ENCODE measurements around the gene LHPP.

LHPP gene

GRCh38 chr10:124652200-124652599 lies 190.6 kb downstream of the LHPP start:
- no peak for DNase-seq
- Histone ChIP-seq H3K4me3 (ENCODE audit: low read depth, low read length) (no peak overlapping the region), H3K27me3 (replicated peaks) (no peaks in the 10 kb centered on the region), H3K27ac (no peak overlapping the region), H3K36me3 (replicated peaks) (no peaks in the 10 kb centered on the region)
- in situ Hi-C loops (cut with HindIII; ENCODE audit: low pct_ligation_motif_present, low sequenced_read_pairs): no loop called here
- no peak for TF ChIP-seq CTCF (IDR thresholded peaks at IDR 0.05; ENCODE audit: low read depth, low read length, missing control alignments)

DNA sequence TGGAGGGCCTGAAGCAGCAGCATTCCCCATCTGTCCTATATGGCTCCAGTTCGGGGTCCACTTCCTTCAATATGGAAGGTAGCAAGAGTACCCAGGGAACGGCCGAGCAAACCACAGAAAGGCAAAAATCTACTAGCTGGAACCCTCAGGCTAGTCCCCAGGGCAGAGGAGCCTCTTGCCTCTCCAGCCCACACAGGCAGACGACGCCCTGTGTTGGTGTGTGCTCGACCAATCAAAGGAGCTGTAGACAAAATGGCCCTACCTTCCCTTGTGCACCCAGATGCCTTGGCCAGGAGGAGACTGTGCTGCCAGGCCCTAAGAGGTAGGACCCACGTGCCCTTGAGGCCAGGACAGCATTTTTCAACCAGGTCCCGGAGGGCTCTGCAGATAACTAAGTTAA lies 191.1 kb downstream of the LHPP start:
- no peaks in the 10 kb centered on the region for H3K36me3 ChIP-seq (replicated peaks)
- TF ChIP-seq CTCF (IDR thresholded peaks at IDR 0.05; ENCODE audit: low read depth, low read length, missing control alignments): no peak
- H3K27ac ChIP-seq: no peak overlapping the region
- no peaks in the 10 kb centered on the region for H3K27me3 ChIP-seq (replicated peaks)
- no peak for DNase-seq
- in situ Hi-C loops (cut with HindIII; ENCODE audit: low pct_ligation_motif_present, low sequenced_read_pairs): no loop called here
- H3K4me3 ChIP-seq (ENCODE audit: low read depth, low read length): no peak overlapping the region

DNA sequence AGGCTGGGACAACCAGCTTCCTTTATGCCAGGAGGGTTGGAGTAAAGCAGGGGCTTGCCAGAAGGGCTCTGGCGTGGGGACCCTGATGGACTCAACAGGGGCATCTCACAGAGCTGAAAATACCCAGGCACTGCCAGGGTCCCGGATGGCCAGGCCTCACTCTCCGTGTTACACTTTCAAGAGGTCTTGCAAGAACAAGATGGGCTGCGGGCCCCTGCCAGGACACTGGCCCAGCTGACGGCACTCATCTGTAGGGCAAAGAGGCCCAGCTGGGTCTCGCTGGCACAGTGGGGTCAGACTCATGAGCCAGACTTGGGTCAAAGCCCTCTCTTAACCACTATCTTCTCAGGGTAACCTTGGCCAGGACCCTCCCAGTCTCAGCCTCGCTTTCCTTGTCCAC lies 191.7 kb downstream of the LHPP start:
- no peak for DNase-seq
- TF ChIP-seq CTCF (IDR thresholded peaks at IDR 0.05; ENCODE audit: low read depth, low read length, missing control alignments): no peak
- no peak overlapping the region for H3K27ac ChIP-seq
- in situ Hi-C loops (cut with HindIII; ENCODE audit: low pct_ligation_motif_present, low sequenced_read_pairs): no loop called here
- H3K4me3 ChIP-seq (ENCODE audit: low read depth, low read length): no peak overlapping the region
- H3K27me3 ChIP-seq (replicated peaks): no peaks in the 10 kb centered on the region
- no peaks in the 10 kb centered on the region for H3K36me3 ChIP-seq (replicated peaks)

- Histone ChIP-seq H3K27me3 (replicated peaks) (no peaks in the 10 kb centered on the region), H3K27ac (no peak overlapping the region), H3K36me3 (replicated peaks) (no peaks in the 10 kb centered on the region), H3K4me3 (ENCODE audit: low read depth, low read length) (no peak overlapping the region)
- in situ Hi-C loops (cut with HindIII; ENCODE audit: low pct_ligation_motif_present, low sequenced_read_pairs): no loop called here
- no peak for TF ChIP-seq CTCF (IDR thresholded peaks at IDR 0.05; ENCODE audit: low read depth, low read length, missing control alignments)
- no peak for DNase-seq
These were observed 192.4 kb downstream of the LHPP start for GRCh38 chr10:124653811-124654651.

- Histone ChIP-seq H3K36me3 (replicated peaks) (no peaks in the 10 kb centered on the region), H3K27me3 (replicated peaks) (no peaks in the 10 kb centered on the region), H3K27ac (no peak overlapping the region), H3K4me3 (ENCODE audit: low read depth, low read length) (no peak overlapping the region)
- in situ Hi-C loops (cut with HindIII; ENCODE audit: low pct_ligation_motif_present, low sequenced_read_pairs): no loop called here
- TF ChIP-seq CTCF (IDR thresholded peaks at IDR 0.05; ENCODE audit: low read depth, low read length, missing control alignments): no peak
- DNase-seq: no peak
These were observed 193.1 kb downstream of the LHPP start for GRCh38 chr10:124654686-124655085.
